Measurements from ENCODE around the gene SLAIN1.

Gene SLAIN1

GRCh38 chr13:77719128-77719527 lies 21.6 kb downstream of the SLAIN1 start:
- ChIA-PET CTCF (interaction anchor here (0.7 kb wide), 2 partner anchors 21 to 28 kb away, joined by 4 to 5 read pairs; no protein-coding TSS in a partner anchor), POLR2A (no interaction called here)

GRCh38 chr13:77720988-77721387 lies 23.5 kb downstream of the SLAIN1 start:
- ChIA-PET CTCF (no interaction called here), POLR2A (no interaction called here)
- TF ChIP-seq ZNF48 (tag by site-specific recombination; IDR thresholded peaks at IDR 0.05) (no peak), ZNF366 (tag by site-specific recombination; conservative IDR thresholded peaks at IDR 0.05) (no peak), ZFHX2 (tag by site-specific recombination; conservative IDR thresholded peaks at IDR 0.05) (no peak), ZFP69B (tag by site-specific recombination; IDR thresholded peaks at IDR 0.05) (no peak), ZNF426 (tag by site-specific recombination; IDR thresholded peaks at IDR 0.05) (no peak), ZNF394 (tag by site-specific recombination; IDR thresholded peaks at IDR 0.05; ENCODE audit: borderline replicate concordance) (no peak), PBX3 (CRISPR knock-in tag; IDR thresholded peaks at IDR 0.05) (no peak), CTCF (tag by site-specific recombination; IDR thresholded peaks at IDR 0.05) (no peak), ZNF221 (tag by site-specific recombination; IDR thresholded peaks at IDR 0.05; ENCODE audit: borderline replicate concordance) (no peak), SP2 (tag by site-specific recombination; IDR thresholded peaks at IDR 0.05) (no peak), ZNF146 (tag by site-specific recombination; IDR thresholded peaks at IDR 0.05) (no peak), ZNF157 (tag by site-specific recombination; IDR thresholded peaks at IDR 0.05) (no peak), ZBTB49 (tag by site-specific recombination; IDR thresholded peaks at IDR 0.05; ENCODE audit: low read depth) (no peak), GLIS1 (tag by site-specific recombination; IDR thresholded peaks at IDR 0.05) (no peak), ZBTB21 (tag by site-specific recombination; IDR thresholded peaks at IDR 0.05) (no peak)
- Histone ChIP-seq H3K9me3 (ENCODE audit: control insufficient read depth, insufficient read depth, low read depth, low read length) (no peaks in the 10 kb centered on the region), H3K36me3 (ENCODE audit: control insufficient read depth in 2 of 2, insufficient read depth in 1 of 2, low read length in 2 of 2) (peaks cover 0 to 64% of the 10 kb centered on the region in 2 experiments; a peak in 2 of 3 replicates), H3K4me1 (ENCODE audit: control insufficient read depth, insufficient read depth, low read length) (no peaks in the 10 kb centered on the region), H3K4me3 (ENCODE audit: low read depth, low read length) (no peak overlapping the region), H3K27ac (ENCODE audit: extremely low read depth, low read depth, low read length) (no peak overlapping the region)

More at GRCh38 chr13:77719128-77719527, 21.6 kb downstream of the SLAIN1 start:
- Histone ChIP-seq H3K27ac (ENCODE audit: extremely low read depth, low read depth, low read length) (no peak overlapping the region), H3K4me3 (ENCODE audit: low read depth, low read length) (no peak overlapping the region), H3K9me3 (ENCODE audit: control insufficient read depth, insufficient read depth, low read depth, low read length) (no peaks in the 10 kb centered on the region), H3K4me1 (ENCODE audit: control insufficient read depth, insufficient read depth, low read length) (no peaks in the 10 kb centered on the region), H3K36me3 (ENCODE audit: control insufficient read depth in 2 of 2, insufficient read depth in 1 of 2, low read length in 2 of 2) (peaks cover 0 to 47% of the 10 kb centered on the region in 2 experiments; a peak in 2 of 3 replicates)
- no peak for TF ChIP-seq PATZ1 (tag by site-specific recombination; IDR thresholded peaks at IDR 0.05)
- TF ChIP-seq ZNF324 (tag by site-specific recombination; IDR thresholded peaks at IDR 0.05): no peak
- TF ChIP-seq ZNF404 (tag by site-specific recombination; IDR thresholded peaks at IDR 0.05): no peak
- TF ChIP-seq ZNF658 (tag by site-specific recombination; IDR thresholded peaks at IDR 0.05): no peak

Measured in HEK293 (cell line).